Activated T-helper 1 cell treated with anti-CD3 and anti-CD28 coated beads, Interleukin-2, amount 50 U/mL, for 16 hours (primary cell): ENCODE results near the gene TEAD4.

Experiments used
- DNase-seq, 2 donors: peaks; one replicate each; pipeline ENCODE4 v3.0.0-alpha.2; 2020; ENCODE audit warnings: low read depth in 1 of 2, low spot score in 1 of 2

Gene TEAD4

GRCh38 chr12:3000548-3001275 is 41.5 kb downstream of the TEAD4 start:
- DNase-seq, result no peak

- DNase-seq, result no peak
These were observed 43.4 kb downstream of the TEAD4 start for GRCh38 chr12:3002646-3003045.

- no peak for DNase-seq
These were observed 44.3 kb downstream of the TEAD4 start for GRCh38 chr12:3003357-3003992.

- no peak for DNase-seq
These were observed 45.7 kb downstream of the TEAD4 start for GRCh38 chr12:3004655-3005565.

- no peak for DNase-seq
These were observed 46.5 kb downstream of the TEAD4 start for GRCh38 chr12:3005736-3006135.

- no peak for DNase-seq
These were observed 50.6 kb downstream of the TEAD4 start for GRCh38 chr12:3009780-3010179.

- DNase-seq, result no peak
These were observed 51.2 kb downstream of the TEAD4 start for GRCh38 chr12:3010214-3010930.

- no peak for DNase-seq
These were observed 53.6 kb downstream of the TEAD4 start for GRCh38 chr12:3012786-3013185.

GRCh38 chr12:3014641-3015040 is 55.4 kb downstream of the TEAD4 start:
- no peak for DNase-seq

- DNase-seq, result no peak
These were observed 56.2 kb downstream of the TEAD4 start for GRCh38 chr12:3015356-3015755.

GRCh38 chr12:3016191-3016590 is 57.0 kb downstream of the TEAD4 start:
- DNase-seq, result no peak

- no peak for DNase-seq
These were observed 58.1 kb downstream of the TEAD4 start for GRCh38 chr12:3017281-3017680.

GRCh38 chr12:3018284-3019004 is 59.2 kb downstream of the TEAD4 start:
- no peak for DNase-seq

- DNase-seq, result no peak
These were observed 59.9 kb downstream of the TEAD4 start for GRCh38 chr12:3019005-3019680.

- no peak for DNase-seq
These were observed 61.2 kb downstream of the TEAD4 start for GRCh38 chr12:3020399-3020798.

- DNase-seq, result no peak
These were observed 61.7 kb downstream of the TEAD4 start for GRCh38 chr12:3020850-3021435.

- no peak for DNase-seq
These were observed 63.2 kb downstream of the TEAD4 start for GRCh38 chr12:3022411-3022810.

- DNase-seq, result no peak
These were observed 63.8 kb downstream of the TEAD4 start for GRCh38 chr12:3022961-3023360.

- no peak for DNase-seq
These were observed 68.9 kb downstream of the TEAD4 start for GRCh38 chr12:3028108-3028507.
